ENCODE data around the gene LECT2.

Gene LECT2

GRCh38 chr5:135978993-135979392 lies 24.2 kb upstream of the LECT2 start:
- no peak for DNase-seq (ENCODE audit: low spot score)

GRCh38 chr5:135978212-135978631 lies 23.4 kb upstream of the LECT2 start:
- DNase-seq (ENCODE audit: low spot score) = no peak

DNA sequence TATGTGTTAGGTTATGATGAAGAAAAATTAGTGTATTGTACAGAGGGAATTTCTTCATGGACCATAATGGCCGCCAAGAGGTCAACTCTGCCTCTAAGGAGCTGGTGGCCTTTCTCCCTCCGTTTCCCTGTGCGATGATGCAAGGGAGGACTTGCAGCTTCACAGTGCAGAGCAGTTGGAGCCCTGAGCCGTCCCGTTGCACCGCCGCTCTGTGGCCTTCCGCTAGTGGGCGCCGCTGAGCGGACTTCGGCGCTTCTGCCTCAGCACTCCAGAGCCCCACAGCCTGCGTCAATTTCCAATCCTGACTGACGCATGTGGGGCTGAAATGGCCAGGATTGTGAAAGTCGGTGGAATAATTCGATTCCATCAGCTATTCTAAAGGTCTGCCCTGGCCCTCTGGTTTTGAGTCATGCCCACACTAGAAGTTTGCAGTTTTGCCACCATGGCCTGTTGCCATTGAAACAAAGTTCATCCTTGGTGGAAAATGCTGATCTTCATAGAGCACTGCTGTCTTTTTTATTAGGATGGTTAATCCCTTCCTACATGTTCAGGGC lies 22.7 kb upstream of the LECT2 start:
- DNase-seq (ENCODE audit: low spot score) = no peak

DNA sequence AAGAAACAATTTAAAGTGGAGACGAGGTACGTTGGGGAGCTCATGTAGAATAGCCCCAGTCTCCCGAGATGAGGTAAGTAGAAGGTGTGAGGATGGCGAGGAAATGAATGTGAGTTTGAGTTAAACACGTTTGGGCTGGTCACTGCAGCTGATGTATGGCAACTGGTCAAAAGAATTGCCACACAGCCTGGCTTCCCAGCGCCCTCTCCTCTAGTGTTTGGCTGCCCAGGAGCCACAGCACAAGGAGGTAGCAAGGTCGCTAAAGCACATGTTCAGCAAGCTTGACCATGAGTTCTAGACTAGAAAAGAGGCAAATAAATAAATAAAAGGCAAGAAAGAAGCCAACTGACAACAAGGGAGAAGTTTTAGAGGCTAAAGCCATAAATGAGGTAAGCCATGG lies 21.4 kb upstream of the LECT2 start:
- DNase-seq (ENCODE audit: low spot score) = no peak

DNA sequence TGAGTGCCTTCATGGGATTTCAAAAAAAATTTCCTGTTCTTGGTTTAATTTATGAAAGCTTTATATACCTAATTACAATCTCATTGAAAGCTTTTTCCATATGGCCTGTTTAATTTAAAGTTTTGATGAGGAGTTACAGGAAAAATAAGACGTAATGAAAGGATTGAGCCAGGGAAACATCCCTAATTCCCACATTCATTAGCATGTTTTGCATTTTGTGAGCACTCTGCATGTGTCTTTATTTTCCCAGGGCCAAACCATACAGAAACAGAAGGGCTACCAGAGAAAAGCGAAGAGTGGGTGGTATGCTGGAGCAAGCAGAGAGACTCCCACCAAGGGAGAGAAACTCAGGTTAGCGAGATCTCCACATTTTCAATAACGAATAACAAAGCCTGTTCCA lies 20.3 kb upstream of the LECT2 start:
- DNase-seq (ENCODE audit: low spot score) = no peak

DNA sequence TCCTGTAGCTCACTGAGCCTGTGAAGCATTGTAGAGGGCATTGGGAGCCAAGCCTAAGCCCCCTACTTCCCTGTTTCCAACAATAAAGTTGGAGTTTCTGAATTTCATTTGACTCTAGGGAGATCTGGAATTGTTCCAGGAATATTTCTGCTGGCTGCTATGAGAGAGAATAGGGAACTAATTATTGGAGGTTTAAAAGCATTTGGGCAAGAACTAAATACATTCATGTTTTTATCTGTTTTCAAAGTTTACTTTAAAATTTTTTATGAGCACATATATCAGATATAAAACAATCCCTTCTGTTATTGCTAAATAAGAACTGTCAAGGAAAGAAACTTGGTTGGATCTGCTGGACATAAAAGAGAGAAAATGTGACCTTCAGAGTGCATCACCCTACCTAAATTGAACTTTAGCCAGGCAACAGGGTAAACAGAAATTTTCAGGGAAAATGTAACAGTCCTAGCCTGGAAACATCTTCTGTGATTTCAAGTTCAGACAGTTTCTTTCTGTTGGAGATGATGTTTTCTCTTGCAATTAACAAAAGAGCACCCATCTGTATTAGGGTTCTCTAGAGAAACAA lies 19.3 kb upstream of the LECT2 start:
- DNase-seq (ENCODE audit: low spot score) = no peak

- no peak for DNase-seq (ENCODE audit: low spot score)
Measured at GRCh38 chr5:135973323-135974020, 18.7 kb upstream of the LECT2 start.

DNA sequence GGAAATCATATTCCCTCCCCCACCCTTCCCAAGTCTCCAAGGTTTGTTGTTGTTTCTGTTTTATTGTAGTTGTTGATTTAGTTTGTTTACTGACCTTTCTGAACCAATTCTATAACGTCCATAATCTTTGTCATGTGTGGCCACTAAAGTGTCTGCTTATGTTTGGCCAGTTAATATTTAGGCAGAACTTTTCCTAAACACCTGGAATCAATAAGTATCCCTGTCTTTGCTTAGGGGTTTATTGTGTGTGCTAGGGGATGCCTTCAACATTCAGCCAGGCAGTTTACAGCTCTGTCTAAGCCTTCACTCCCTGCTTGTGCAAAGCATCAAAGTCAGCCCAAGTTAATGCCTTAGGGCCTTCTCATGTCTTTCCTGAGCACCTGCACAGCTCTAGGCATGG lies 16.9 kb upstream of the LECT2 start:
- no peak for DNase-seq (ENCODE audit: low spot score)

- DNase-seq (ENCODE audit: low spot score) = no peak
Measured at GRCh38 chr5:135966790-135967189, 12.0 kb upstream of the LECT2 start.

DNA sequence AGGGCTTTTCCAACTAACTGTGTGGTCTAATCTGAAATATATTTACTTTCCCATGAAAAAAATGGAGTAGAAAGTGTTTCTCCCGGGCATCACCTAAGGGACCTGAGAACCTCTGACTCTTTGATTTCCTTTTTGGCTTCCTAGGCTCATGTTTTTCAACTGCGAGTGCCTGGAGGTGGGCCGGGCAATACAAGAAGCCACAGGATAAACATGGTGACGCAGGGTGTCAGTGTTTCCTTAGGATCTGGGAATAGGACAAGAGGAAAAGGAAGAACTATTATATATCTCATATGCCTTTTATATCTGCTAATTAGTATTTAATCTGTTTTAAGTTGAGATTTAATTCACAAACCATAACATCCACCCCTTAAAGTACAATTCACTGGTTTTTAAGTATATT lies 11.4 kb upstream of the LECT2 start:
- no peak for DNase-seq (ENCODE audit: low spot score)

DNA sequence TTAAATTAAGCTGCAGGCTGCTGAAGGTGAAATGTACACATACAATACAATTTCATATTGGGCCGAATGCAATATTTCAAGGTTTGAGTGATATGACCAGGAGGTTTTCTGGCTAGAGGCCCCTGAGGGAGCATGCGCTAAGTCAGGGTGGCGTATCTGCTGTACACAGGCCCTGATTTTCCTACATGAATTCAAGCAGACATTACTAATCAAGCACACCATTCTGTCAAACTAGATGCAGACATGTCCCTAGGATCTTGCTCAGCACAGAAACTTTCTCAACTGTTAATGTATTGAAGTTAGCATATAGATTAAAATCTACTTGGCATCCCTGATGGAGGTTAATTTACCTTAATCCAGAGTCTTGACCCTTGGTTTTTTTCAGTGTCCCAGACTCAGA lies 10.7 kb upstream of the LECT2 start:
- no peak for DNase-seq (ENCODE audit: low spot score)

- no peak for DNase-seq (ENCODE audit: low spot score)
Measured at GRCh38 chr5:135964670-135965320, 10.0 kb upstream of the LECT2 start.

DNA sequence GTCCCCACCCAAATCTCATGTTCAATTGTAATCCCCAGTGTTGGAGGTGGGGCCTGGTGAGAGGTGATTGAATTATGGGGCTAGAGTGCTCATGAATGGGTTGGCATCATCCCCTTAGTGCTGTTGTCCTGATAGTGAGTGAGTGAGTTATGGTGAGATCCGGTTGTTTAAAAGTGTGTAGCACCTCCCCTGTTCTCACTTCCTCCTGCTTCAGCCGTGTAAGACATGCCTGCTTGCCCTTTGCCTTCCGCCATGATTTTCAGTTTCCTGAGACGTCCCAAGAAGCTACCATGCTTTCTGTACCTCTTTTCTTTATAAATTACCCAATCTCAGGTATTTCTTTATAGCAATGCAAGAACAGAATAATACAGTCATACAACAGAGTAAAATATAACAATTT lies 742 bp upstream of the LECT2 start:
- DNase-seq (ENCODE audit: low spot score) = no peak

DNA sequence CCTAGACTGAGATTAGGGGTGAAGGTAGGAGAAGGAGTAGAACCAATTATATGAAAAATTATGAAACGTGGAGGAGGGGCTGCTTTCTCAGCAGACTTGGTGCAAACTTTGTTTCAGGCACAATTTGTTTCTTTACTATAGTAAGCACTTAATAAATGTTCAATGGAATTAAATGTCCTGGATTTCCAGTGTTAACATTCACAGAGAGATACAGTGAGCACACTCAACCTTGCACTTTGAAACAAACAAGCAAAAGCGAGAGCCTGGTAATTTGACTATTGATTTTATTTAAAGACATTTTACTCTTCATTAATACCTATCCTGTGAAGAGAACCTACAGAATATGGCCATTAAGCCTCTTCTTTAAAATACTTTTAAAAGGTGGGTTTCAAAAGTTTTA lies 933 bp downstream of the LECT2 start:
- no peak for DNase-seq (ENCODE audit: low spot score)

DNA sequence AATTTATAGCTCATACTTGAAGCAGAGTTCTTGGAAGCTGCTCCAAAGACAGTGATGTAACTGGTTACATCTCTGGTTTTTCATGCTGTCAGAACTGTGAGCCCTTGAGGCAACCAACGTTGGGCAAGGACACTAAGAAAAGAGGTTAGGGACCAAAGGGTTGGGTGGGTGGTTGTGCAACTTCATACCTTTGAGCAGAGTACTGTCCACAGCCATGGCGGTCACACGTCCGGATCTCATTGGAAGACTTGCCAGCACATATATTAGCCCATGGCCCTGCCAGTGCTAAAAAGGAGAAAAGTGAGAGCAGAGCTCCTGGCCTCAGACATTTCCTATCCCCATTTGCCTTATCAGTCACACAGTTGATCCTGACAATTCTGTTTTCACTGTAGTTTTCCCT lies 2.1 kb downstream of the LECT2 start:
- no peak for DNase-seq (ENCODE audit: low spot score)

GRCh38 chr5:135951807-135952206 lies 3.0 kb downstream of the LECT2 start:
- no peak for DNase-seq (ENCODE audit: low spot score)

- no peak for DNase-seq (ENCODE audit: low spot score)
Measured at GRCh38 chr5:135951257-135951656, 3.5 kb downstream of the LECT2 start.

DNA sequence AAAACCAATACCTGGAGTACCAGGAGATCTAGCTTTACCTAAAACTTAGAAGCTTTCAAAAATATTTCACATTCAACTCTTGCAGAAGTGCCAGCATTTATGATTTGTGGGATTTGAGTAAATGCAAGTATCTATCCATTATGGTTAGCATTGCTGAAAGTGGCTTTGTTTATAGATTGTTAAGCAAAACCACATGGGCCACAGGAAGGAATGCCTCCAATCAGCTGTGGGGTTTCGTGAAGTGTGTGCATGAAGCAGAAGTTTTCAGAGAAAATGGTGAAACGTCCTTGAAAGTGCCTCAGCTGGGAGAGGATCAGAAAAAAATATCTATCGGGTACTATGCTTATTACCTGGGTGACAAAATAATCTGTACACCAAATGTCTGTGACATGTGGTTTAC lies 4.2 kb downstream of the LECT2 start:
- no peak for DNase-seq (ENCODE audit: low spot score)

- DNase-seq (ENCODE audit: low spot score) = peak; percentile 55
Measured at GRCh38 chr5:135944967-135945560, 9.7 kb downstream of the LECT2 start.

DNA sequence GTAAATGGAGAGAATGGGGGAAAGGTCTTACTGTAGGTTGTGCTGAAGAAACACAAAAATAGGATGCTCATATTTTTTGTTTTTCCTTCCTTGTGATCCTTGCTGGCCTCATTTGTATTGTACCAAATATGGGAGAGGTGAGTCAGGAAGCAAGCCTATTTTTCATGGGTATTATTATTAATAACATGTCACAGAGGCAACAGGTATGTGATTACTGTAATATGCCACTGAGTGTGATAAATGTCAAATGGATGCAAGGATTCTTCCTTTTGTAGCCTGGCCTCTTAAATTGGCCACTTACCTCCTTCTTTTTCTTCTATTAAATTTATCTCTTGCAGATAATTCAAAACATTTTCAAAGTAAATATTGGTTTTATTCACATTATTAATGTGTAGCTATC lies 10.2 kb downstream of the LECT2 start:
- DNase-seq (ENCODE audit: low spot score) = no peak

- no peak for DNase-seq (ENCODE audit: low spot score)
Measured at GRCh38 chr5:135942202-135942771, 12.5 kb downstream of the LECT2 start.

DNA sequence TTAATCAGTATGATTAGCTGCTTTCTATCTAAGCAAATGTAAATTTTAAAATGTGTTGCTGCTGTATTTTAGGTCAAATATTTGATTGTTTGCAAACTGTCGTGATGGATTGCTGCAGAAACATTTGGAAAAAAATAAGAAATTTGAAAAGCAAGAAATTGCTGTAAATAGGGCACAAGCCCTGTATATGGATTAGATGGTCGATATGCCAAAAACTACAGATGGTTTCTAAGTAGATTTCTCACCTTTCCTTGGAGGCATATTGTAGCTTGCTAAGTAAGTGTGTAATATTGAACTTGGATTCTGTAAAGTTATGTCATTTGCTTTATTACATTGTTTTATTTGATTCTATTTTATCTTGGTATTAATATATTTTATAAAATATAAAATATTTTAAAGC lies 13.1 kb downstream of the LECT2 start:
- DNase-seq (ENCODE audit: low spot score) = no peak
